SKM-1 treated with dmso at 0.1 percent for 144 hours (cell line): ENCODE measurements around the gene RNF145.

Experiments used
- DNase-seq: peaks from one replicate; lab custom pipeline; 2025; ENCODE audit not compliant: unreplicated experiment; lab: John Stamatoyannopoulos, UW

RNF145 gene

DNA sequence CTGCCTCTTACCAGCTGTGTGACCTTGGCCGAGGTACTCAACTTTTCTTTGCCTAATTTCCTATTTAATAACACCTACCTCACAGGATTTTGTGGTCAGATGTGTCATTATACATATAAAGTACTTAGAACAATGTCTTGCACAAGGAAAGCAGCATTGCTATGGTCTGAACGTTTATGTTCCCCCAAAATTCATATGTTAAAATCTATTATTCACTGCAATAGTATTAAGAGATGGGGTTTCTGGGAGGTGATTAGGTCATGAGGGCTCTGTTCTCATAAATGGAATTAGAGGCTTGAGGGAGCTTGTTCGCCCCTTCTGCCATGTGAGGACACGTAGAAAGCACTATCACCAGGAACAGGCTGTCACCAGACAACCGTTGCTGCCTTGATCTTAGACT lies 10.9 kb upstream of the RNF145 start:
- DNase-seq: no peak

- DNase-seq: no peak
Measured at GRCh38 chr5:159218595-159219023, 9.3 kb upstream of the RNF145 start.

GRCh38 chr5:159217236-159217635 lies 7.9 kb upstream of the RNF145 start:
- no peak for DNase-seq

GRCh38 chr5:159216454-159216853 lies 7.1 kb upstream of the RNF145 start:
- no peak for DNase-seq

GRCh38 chr5:159215886-159216285 lies 6.5 kb upstream of the RNF145 start:
- no peak for DNase-seq

GRCh38 chr5:159214486-159215271 lies 5.3 kb upstream of the RNF145 start:
- no peak for DNase-seq

DNA sequence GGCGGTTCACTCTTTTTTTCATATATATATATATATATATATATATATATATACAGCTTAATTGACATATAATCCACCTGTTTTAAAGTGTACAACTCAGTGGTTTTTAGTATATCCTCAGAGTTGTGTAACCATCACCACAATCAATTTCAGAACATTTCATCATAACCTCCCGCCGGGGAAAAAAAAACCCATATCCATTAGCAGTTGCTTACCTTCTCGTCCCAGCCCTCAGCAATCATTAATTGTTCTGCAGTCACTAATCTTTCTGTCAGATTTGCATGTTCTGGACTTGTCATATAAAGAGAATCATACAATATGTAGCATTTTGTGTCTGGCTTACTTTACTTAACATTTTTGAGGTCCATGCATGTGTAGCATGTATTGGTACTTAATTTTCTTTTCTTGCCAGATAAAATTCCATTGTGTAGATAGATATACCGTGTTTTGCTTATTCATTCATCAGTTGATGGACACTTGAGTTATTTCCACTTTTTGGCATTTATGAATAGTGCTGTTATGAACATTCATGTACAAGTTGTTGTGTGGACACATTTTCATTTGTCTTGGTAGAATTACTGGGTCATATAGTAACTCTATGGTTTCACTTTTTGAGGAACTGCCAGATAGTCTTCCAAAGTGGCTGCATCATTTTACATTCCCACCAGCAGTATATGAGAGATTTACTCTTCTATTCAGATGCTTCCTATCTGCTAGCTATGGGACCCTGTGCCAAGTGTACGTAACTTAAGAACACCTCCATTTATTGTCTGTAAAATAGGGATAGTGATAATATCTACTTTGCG lies 3.5 kb upstream of the RNF145 start:
- peak; percentile 37 for DNase-seq

DNA sequence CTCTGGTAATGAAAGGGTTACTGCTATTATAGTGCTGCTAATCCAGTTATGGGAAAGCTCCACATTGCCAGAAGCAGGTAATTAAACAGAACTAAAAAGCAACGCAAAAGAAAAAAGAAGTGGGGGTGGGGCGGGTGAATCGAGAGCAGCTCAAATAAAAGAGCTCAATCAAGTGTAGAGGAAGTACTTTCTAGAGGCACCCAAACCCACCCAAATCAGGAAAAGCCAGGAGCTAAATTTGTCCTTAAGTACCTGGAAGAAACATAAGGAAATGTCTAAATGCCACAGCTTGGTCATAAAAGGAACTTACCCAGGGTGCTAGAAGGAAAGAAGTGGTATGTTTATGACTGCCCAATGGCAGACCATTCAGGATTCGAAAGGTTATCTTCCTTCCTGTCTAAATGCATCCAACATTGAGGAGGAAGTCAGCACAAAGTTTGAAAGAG lies 2.4 kb upstream of the RNF145 start:
- DNase-seq: no peak

DNA sequence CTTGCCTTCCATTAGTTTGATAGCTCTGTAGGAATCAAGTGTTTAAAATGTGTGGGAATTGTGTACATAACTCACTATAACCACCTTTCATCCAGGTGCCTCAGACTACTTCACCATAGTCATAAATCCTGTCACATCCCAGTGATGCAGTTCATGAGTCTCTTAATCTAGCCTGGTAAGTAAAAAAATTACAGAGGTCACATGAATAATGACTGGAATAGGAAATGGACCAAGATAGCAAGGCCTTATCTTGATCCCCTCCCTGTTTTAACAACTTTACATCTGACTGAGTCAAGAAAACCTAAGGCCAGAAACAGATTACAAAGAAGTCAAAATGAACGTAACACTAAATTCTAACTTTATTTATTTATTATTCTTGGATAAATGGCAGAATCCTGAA lies 1.5 kb upstream of the RNF145 start:
- no peak for DNase-seq

DNA sequence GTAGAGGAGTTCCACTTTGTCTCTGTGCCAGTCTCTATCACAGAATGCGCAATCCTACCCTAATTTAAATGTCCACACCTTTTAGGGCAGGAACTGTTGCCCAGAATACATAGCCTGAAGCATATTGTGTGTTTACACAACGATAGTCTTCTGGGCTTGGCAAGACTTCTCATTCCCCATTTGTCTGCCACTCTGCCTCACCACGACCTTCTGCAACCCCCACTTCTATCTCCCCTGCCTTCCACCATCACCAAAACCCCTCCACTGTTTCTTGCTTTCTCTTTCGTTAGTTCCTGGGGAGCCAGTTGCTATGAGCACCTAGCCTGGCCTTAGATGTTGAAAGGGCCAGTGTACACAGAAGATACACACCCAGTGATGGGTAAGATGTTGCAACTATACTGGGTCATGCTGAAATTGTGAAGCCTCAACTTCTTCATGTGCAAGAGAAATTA lies 883 bp upstream of the RNF145 start:
- DNase-seq: peak; percentile 82

DNA sequence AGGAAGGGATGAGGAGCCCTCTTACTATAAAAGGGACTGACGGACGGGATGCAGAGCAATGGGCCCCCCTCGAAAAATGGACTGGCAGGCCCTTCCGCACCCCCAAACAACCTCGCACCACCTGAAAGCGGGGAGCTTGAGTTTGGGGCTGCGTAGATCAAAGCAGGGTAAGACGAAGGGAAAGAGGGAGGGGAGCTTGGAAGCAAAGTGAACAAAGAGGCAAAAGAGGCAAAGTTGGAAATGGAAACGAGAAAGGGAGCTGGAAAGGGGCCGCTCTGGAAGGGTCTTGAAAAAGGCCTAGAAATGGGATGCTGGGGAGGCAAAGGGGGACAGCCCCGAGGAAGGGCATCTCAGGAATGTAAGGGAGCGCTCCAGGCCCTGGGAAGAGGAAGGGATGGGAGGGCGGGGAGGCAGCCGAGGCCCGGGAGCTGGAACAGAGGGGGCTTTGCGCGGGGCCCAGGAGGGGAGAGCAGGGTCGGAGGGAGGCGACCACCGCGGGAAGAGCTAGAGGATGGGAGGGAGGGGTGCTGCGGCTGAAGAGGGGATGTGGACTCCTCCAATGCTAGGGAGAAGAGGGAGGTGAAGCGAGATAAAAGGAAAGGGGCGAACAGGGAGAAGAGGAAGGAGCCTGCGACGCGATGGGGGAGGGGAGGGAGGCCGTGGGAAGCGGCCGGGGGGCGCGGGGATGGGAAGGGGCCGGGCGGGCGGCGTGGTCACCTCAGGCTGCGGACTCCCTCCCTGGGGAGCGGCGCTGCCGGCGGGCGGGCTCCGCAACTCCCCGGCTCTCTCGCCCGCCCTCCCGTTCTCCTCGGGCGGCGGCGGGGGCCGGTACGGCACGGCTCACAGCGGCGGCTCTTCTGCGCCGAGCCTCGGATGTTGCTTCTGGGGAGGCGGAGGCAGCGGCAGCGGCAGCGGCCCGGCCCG lies 577 bp downstream of the RNF145 start:
- DNase-seq: no peak

DNA sequence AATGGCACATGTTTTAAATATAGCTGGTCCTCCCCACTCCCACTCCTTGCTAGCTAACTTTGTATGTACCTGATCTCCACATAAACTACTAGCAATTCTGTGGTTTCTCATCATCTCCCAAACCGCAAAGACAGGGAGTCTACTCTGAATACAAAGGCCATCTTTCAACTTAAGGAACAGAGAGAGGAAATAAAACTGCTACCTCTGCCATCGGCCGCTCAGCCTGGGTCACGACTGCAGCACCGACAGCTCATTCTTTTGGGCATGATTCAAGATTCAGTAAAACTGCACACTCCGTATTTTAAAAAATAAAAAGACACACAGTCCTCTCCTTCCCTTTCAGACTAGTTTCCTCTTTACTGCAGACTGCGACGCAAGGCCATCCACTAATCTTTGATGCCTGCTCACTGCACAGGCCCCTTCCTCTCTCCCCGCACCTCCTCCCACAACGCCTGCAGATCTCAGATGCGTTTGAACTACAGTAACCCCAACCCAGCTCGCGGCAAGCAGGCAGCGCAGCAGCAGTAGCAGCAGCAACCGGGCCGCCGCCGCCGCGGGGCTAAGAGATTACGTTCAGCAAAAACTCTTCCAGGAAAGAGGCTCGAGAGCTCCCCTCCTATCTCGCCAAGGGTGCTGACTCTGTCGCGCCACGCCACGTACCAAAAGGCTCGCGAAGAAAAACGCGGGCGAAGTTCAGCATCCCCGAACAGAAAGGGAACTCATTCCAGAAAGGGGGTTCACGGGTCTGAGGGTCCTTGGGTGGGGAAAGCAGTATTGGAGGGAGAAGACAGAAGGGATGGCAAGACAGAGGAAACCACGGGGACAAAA lies 1.5 kb downstream of the RNF145 start:
- DNase-seq: peak; percentile 79

DNA sequence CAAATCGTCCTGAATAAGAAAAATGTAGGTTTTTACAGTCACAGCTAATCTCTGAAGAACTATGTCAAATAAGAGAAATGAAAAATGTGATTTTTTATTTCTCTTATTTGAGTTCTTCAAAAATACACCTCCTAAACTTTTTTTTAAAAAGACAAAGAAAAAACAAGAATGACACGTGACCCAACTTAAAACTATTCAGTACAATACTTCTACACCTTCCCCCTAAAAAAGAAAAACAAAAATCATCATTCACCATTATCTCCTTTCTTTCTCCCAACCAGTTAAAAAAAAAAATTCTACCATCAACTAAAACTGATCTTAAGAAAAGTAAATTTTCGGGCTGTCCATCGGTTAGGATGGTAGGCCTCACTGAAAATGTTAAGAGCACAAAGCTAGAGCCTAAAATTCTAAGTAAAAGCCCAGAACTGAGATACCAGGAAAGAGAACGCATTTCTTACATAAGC lies 2.1 kb downstream of the RNF145 start:
- no peak for DNase-seq

DNA sequence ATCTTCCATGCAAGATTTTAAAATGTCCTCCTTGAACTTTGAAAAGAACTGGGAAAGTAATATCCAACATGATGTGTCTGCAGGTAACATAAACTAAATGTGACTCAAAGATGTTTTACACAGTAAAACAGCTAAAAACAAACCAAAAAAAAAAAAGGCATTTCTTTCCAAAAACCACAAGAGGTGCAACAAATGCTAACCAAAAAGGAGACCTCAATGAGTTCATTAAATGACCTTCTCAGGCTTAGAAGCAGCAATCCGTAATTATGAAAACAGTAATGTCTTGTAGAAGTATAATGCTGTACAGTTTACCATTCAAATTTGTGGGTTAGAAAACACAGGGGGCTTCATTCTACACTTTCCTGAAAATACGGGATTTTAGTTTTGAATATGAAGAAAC lies 2.5 kb downstream of the RNF145 start:
- DNase-seq: no peak

DNA sequence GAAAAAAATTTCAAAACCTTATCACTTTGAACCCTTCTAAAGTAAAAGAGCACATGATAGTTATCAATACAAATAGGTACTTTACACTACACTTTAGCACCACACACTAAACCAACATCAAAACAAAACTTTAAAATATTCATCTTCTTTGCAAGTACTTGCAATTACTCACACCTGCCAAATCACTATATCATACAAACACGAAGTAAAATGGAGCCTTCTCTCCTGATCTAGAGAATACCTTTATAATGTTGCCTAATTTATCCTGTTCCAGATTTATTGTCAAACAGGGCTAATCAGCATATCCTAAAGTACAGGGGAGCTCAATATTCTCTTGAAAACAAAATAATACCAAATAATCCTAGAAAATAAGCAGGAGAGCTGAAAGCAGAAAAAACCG lies 3.0 kb downstream of the RNF145 start:
- DNase-seq: no peak

DNA sequence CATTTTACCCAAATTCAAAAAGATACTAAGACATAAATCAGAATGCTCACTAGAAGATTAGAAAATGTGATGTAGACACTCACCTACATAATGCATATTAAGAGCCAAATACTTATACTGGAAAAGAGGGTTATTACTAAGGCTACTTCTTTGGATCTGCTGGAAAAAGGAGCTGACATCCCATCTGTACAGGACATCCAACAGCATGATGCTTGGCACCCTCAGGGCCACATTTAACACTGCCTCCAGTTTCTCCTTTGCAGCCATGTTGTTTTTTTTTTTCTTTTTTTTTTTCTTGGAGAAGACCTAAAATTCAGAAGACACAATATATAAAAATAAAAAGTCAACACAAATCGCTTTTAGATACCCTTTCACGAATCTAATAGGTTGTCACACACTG lies 6.0 kb downstream of the RNF145 start:
- no peak for DNase-seq

- no peak for DNase-seq
Measured at GRCh38 chr5:159202151-159202550, 7.2 kb downstream of the RNF145 start.

DNA sequence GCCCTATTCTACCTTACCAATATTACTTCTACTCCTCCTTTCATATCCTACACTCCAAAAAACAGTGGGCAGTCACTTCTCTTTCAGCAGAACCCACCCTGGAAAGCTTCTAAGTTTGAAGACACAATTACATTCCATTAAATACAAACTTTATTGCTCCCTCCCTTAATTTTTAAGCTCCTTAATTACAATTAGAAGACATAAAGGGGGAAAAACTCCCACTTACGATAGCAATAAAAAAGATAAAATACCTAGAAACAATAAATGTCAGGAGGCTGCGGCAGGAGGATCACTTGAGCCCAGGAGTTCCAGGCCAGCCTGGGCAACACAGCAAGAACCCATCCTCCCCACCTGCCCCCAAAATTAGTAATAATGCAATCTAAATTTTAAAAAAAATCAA lies 9.6 kb downstream of the RNF145 start:
- DNase-seq: no peak

DNA sequence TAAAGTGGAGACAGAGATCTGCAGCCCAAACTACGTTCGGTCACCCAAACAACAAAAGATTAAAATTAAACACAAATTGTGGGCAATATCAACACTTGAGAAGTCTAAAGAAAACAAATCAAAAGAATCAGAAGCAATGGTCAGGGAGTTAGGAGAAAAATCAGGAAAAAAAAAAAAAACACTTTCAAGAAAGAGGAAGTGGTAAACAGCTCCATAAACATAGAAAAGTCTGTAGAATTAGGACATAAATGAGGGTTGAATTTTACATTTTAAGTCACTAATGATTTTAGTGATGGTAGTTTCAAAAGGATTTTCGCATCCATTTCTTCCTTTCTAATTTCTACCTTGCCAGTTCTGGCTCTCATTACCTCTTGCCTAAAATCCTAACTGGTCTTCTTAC lies 10.1 kb downstream of the RNF145 start:
- peak; percentile 9 for DNase-seq
